ENCODE data around the gene CTDSP1. TPM values are rescaled to one million over a fixed set of nuclear protein-coding genes. Genes with fewer than 3 reads are reported as not detected.

The CTDSP1 gene
- total and polyA plus RNA-seq, 2 donors (not counting 1 experiment from before 2014, with no cell fraction given): 99.8 to 207 TPM

GRCh38 chr2:218360453-218360852, 39.2 kb upstream of the CTDSP1 start:
- peaks cover 4% of the 10 kb centered on the region for H3K4me1 Mint-ChIP-seq
- ATAC-seq (ENCODE audit: low read depth): no peak
- H3K27me3 Mint-ChIP-seq: no peaks in the 10 kb centered on the region
- ChIA-PET POLR2A (interaction anchor here (1.9 kb wide), 1 partner anchor 90 kb away, joined by 6 read pairs; the partner anchor contains the start of genes AAMP and PNKD), CTCF (interaction anchor here (0.6 kb wide), 1 partner anchor 103 kb away, joined by 5 read pairs; no protein-coding TSS in a partner anchor)
- TF ChIP-seq CTCF (IDR thresholded peaks at IDR 0.05) (no peak), EZH2 (IDR thresholded peaks at IDR 0.05; ENCODE audit: borderline replicate concordance, insufficient read depth, low read depth, low read length, poor library complexity, severe bottlenecking) (no peak)
- Histone ChIP-seq H3K9me3 (ENCODE audit: control extremely low read depth in 1 of 3, control insufficient read depth in 2 of 3, insufficient read depth in 1 of 3, low read length in 2 of 3) (no peaks in the 10 kb centered on the region), H4K20me1 (ENCODE audit: control insufficient read depth, insufficient read depth, low read length, poor library complexity, severe bottlenecking) (no peaks in the 10 kb centered on the region), H3K4me3 (ENCODE audit: control extremely low read depth in 1 of 5, extremely low read depth in 1 of 5, insufficient read depth in 1 of 5, low read depth in 2 of 5, low read length in 4 of 5) (no peak overlapping the region), H3K27me3 (replicated peaks in 1 of 4; ENCODE audit: control extremely low read depth in 1 of 4, control insufficient read depth in 3 of 4, insufficient read depth in 4 of 4, low read length in 3 of 4) (no peaks in the 10 kb centered on the region), H3K4me1 (ENCODE audit: control insufficient read depth in 2 of 2, insufficient read depth in 2 of 2, low read length in 2 of 2) (peaks cover 0 to 7% of the 10 kb centered on the region in 2 donors), H2AFZ (ENCODE audit: insufficient read depth, low read depth, low read length, poor library complexity, severe bottlenecking) (no peak overlapping the region), H3K4me2 (replicated peaks; ENCODE audit: low read depth, low read length, poor library complexity, severe bottlenecking) (no peak overlapping the region), H3K27ac (ENCODE audit: low read length in 2 of 2) (no peak overlapping the region), H3K36me3 (replicated peaks in 1 of 2; ENCODE audit: control extremely low read depth in 1 of 2, control insufficient read depth in 1 of 2, extremely low read depth in 1 of 2, insufficient read depth in 2 of 2, low read length in 1 of 2) (no peaks in the 10 kb centered on the region), H3K79me2 (ENCODE audit: control insufficient read depth, insufficient read depth, low read length) (no peaks in the 10 kb centered on the region), H3K9ac (ENCODE audit: low read length) (no peak overlapping the region)
- H3K4me3 Mint-ChIP-seq: no peak overlapping the region
- no peak for DNase-seq
- WGBS (ENCODE audit: insufficient coverage): 93% methylated on average over 2 of the region's 4 CpGs
- H3K9me3 Mint-ChIP-seq (ENCODE audit: insufficient read depth): no peaks in the 10 kb centered on the region
- H3K27ac Mint-ChIP-seq: no peak overlapping the region
- intact Hi-C loops (cut with micrococcal nuclease): no loop called here

GRCh38 chr2:218362606-218363005, 37.1 kb upstream of the CTDSP1 start:
- Histone ChIP-seq H2AFZ (ENCODE audit: insufficient read depth, low read depth, low read length, poor library complexity, severe bottlenecking) (no peak overlapping the region), H3K4me1 (ENCODE audit: control insufficient read depth in 2 of 2, insufficient read depth in 2 of 2, low read length in 2 of 2) (peaks cover 0 to 6% of the 10 kb centered on the region in 2 donors), H4K20me1 (ENCODE audit: control insufficient read depth, insufficient read depth, low read length, poor library complexity, severe bottlenecking) (no peaks in the 10 kb centered on the region), H3K9me3 (ENCODE audit: control extremely low read depth in 1 of 3, control insufficient read depth in 2 of 3, insufficient read depth in 1 of 3, low read length in 2 of 3) (peaks cover 0 to 10% (median 2%) of the 10 kb centered on the region in 3 donors), H3K9ac (ENCODE audit: low read length) (no peak overlapping the region), H3K27ac (ENCODE audit: low read length in 2 of 2) (no peak overlapping the region), H3K4me2 (replicated peaks; ENCODE audit: low read depth, low read length, poor library complexity, severe bottlenecking) (no peak overlapping the region), H3K36me3 (replicated peaks in 1 of 2; ENCODE audit: control extremely low read depth in 1 of 2, control insufficient read depth in 1 of 2, extremely low read depth in 1 of 2, insufficient read depth in 2 of 2, low read length in 1 of 2) (no peaks in the 10 kb centered on the region), H3K79me2 (ENCODE audit: control insufficient read depth, insufficient read depth, low read length) (no peaks in the 10 kb centered on the region), H3K4me3 (ENCODE audit: control extremely low read depth in 1 of 5, extremely low read depth in 1 of 5, insufficient read depth in 1 of 5, low read depth in 2 of 5, low read length in 4 of 5) (no peak overlapping the region), H3K27me3 (replicated peaks in 1 of 4; ENCODE audit: control extremely low read depth in 1 of 4, control insufficient read depth in 3 of 4, insufficient read depth in 4 of 4, low read length in 3 of 4) (no peaks in the 10 kb centered on the region)
- H3K4me1 Mint-ChIP-seq: no peaks in the 10 kb centered on the region
- 80% methylated on average over 8 of the region's 8 CpGs for WGBS (ENCODE audit: insufficient coverage)
- intact Hi-C loops (cut with micrococcal nuclease): no loop called here
- TF ChIP-seq EZH2 (IDR thresholded peaks at IDR 0.05; ENCODE audit: borderline replicate concordance, insufficient read depth, low read depth, low read length, poor library complexity, severe bottlenecking) (no peak), CTCF (IDR thresholded peaks at IDR 0.05) (no peak)
- POLR2A ChIA-PET: no interaction called here
- no peaks in the 10 kb centered on the region for H3K9me3 Mint-ChIP-seq (ENCODE audit: insufficient read depth)
- H3K4me3 Mint-ChIP-seq: no peak overlapping the region
- no peaks in the 10 kb centered on the region for H3K27me3 Mint-ChIP-seq
- ATAC-seq (ENCODE audit: low read depth) (no peak), DNase-seq (no peak)
- H3K27ac Mint-ChIP-seq: no peak overlapping the region
- CTCF ChIA-PET: no interaction called here

All from B cell (primary cell).